Hematopoietic multipotent progenitor cell treated with erythropoietin and hydrocortisone succinate and interleukin-3 and kit ligand, for 15 days (in vitro differentiated cells): ENCODE measurements around the gene NOS3.

Source experiments
- DNase-seq: peaks from one replicate; pipeline ENCODE4 v3.0.0-alpha.2; 2015; ENCODE audit warnings: low spot score

Gene NOS3

DNA sequence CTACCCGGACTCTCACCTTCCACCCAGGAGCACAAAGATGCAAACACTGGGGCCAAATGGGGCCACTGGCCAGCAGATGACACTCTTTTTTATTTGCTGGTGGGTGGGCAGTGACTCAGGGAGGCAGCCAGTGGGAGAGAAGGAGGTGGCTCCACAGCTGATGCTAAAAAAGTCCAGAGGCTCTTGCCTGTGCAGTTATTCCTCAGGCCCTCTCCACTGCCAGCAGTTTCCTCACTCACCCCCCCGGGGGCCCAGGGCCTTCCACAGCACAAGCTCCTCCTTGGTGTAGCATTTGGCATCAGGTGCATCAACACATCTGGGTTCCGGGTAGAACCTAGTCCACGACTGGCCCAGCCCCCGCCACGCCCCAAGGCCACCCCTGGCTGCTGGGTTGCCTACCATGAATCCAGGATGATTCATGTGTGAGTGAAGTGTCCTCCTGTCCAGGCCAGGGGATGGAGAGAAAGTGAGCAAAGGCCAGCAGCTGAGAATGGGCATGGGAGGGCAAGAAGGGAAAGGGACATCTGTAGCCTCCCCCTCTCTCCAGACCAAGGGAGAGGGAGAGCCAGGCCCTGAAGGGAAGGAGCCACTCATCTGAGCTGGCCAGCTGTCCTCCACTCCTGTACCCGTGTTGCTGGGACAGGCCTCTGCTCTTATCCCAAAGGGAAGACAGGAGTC, 11.0 kb upstream of the NOS3 start:
- DNase-seq = no peak

DNA sequence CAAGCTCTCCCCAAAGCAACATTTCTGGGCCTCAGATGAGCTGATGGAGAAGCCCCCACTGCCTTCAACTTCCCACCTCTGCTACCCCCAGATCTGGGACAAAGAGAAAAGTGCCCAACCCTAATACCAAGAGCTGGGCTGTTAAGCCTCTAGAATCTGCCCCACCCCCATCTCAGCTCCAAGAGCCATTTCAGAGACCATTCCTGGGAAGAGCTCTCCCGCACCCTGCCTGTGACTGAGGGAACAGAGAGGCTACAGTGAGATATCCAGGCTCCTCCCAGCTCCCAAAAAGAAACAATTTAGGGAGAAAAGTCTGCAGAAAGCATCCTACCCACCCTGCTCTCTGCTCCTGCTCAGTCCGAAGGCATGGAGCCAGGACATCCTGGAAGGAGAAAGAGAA, 10.2 kb upstream of the NOS3 start:
- DNase-seq = no peak

DNA sequence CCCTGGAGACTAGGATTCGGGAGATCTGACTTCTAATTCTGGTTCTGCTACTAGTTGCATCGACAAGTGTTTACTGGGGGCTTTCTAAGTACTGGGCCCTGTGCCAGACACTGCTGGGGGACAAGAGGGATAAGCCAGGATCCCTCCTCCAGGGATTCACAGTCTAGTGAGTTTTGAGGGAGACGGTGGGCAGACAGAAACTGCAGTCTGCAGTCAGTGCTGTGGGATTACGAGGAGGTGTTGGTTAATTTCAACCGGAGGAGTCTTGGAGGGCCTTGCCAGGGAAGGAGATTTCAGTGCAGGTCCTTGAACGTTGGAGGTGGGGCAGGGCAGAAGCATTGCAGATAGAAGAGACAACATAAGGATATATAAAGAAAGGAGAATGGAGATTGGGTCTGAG, 9.2 kb upstream of the NOS3 start:
- no peak for DNase-seq

DNA sequence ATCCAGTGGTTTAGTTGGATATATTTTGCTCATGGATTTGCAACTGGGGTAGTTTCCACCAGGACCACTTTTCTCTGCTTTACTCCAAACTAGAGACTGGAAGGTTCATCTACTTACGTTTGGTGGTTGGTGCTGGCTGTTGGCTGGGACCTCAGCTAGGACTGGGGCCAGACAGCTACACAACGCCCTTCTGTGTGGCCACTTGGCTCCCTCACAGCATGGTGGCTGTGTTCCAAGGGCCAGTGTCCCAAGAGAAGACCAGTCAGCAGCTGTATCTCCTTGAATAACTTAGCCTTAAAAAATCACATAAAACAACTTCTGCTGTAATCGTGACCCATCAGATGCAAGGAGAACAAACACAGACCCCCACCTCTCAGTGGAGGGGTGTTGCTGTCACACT, 8.5 kb upstream of the NOS3 start:
- DNase-seq = no peak

DNA sequence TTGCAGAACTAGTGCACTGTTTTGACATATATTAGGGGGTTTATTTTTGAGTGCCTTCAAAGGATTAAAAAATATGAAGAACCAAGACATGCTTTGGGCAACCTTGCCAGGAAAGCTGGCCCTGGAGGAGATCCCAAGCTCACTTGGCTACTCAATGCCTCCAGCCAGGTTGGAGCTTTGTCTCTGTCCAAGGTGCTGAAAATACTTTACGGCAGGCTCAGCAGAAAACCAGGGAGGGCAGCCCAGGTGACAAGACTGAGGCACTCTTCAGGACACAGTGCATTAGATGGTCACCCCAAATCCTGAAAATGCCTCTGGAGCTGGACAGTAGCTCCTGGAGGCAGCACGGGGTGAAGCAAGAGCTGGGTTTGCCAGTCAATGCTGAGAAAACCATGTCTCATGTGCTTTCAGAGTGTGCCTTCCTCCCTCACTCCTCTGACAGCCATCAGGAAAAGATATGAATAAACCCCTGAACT, 6.9 kb upstream of the NOS3 start:
- DNase-seq = peak; percentile 52

DNA sequence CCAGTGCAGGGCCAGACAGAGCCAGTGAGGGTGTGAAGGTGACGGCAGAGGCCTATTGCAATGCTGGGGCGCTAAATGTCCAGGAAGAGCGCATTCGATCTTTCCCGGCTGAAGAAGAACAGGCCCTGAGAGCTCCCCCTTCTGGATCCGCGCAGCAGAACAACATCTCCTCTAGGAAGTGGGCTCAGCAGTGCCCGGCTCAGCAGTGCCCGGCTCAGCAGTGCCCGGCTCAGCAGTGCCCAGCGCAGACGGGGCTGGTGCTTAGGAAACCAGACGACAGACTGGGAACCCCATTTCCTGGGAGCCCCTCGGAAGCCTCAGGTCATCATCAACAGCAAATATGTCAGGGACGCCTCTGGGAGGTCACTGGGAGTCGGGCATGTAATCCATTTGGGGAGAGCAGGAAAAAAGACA, 4.7 kb upstream of the NOS3 start:
- DNase-seq = peak; percentile 66

DNA sequence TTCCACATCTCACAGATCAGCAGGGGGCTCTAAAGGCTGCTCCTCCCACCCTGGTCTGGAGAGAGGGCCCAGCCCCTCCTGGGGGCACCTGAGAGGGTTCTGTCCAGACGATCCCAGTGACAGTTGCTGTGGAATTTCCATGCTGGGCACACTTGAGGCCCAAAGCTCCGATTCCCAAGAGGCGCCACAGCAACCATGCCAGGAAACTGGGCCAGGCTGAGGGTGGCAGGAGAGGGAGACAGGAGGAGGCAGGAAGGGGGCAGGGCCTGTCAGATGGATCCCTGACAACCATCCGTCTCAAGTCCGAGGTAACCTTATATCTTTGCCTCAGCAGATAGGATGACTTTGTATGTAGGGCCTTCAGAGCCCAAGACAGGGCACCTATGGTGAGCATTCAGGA, 4.3 kb upstream of the NOS3 start:
- no peak for DNase-seq

DNA sequence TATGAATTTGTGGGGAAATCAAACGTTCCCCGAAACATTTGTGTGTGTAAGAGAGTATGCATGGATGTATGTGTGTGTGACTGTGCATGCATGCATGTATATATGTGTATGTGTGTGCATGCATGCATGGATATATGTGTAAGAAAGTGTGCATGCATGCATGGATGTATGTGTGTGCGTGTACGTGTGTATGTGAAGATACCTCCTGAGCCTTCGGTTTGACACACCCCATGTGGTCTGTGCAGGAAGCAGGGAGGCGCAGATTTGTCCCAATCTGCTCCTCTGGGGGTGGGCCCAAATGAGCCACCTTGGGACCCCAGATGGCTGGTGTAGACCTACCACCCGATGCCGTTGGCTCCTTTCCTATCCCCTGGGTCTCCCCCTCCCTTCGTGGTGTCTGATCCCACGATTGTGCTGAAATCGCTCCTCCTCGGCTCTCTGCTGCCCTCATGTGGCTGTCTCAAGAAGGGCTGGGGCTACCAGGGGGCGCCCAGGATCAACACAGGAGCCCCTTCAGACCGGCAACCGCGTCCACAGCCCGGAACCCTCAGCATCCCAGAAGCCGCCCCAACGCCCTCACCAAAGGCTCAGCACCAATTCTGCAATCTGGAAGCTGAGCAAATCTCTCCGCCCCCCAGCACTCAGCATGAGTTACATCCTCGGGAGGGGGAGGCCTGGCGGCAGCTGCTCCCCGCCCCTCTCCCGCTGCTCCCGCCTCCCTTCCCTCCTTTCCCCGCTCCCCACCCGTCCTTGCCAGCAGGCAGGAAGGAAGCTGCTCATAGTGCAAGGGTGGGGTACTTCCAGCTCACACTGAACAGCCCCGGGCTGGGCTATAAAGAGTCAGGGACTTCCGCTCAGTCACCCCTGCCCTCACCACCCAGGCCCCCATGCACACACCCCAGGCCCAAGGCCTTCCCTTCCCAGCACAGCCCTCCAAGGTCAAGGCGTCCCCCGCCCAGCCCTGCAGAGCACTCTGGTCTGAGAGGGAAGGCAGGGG, 2.3 kb upstream of the NOS3 start:
- peak; percentile 65 for DNase-seq

DNA sequence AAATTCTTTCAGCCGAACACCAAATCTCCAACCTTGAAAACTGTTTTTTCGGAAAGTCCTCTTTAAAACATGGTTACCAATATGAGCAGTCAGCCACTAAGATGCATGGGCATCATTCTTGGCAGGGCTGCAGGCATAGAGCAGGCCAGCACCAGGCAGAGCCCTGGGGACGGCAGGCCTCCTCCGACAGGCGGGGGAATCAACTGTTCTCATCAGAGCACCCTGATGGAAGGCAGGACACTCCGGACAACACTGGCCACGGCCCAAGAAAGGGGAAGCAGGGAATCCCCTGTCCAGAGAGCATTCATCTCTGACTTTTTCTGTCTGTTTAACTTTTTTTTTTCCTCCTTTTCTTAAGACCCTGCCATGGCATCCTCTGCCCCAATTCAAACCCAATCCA, 1.4 kb upstream of the NOS3 start:
- no peak for DNase-seq

DNA sequence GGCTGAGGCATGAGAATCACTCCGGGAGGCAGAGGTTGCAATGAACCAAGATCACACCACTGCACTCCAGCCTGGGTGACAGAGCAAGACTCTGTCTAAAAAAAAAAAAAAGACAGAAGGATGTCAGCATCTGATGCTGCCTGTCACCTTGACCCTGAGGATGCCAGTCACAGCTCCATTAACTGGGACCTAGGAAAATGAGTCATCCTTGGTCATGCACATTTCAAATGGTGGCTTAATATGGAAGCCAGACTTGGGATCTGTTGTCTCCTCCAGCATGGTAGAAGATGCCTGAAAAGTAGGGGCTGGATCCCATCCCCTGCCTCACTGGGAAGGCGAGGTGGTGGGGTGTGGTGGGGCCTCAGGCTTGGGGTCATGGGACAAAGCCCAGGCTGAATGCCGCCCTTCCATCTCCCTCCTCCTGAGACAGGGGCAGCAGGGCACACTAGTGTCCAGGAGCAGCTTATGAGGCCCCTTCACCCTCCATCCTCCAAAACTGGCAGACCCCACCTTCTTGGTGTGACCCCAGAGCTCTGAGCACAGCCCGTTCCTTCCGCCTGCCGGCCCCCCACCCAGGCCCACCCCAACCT, 1.3 kb downstream of the NOS3 start:
- DNase-seq = no peak

DNA sequence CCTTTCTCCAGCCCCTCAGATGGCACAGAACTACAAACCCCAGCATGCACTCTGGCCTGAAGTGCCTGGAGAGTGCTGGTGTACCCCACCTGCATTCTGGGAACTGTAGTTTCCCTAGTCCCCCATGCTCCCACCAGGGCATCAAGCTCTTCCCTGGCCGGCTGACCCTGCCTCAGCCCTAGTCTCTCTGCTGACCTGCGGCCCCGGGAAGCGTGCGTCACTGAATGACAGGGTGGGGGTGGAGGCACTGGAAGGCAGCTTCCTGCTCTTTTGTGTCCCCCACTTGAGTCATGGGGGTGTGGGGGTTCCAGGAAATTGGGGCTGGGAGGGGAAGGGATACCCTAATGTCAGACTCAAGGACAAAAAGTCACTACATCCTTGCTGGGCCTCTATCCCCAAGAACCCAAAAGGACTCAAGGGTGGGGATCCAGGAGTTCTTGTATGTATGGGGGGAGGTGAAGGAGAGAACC, 2.1 kb downstream of the NOS3 start:
- no peak for DNase-seq

DNA sequence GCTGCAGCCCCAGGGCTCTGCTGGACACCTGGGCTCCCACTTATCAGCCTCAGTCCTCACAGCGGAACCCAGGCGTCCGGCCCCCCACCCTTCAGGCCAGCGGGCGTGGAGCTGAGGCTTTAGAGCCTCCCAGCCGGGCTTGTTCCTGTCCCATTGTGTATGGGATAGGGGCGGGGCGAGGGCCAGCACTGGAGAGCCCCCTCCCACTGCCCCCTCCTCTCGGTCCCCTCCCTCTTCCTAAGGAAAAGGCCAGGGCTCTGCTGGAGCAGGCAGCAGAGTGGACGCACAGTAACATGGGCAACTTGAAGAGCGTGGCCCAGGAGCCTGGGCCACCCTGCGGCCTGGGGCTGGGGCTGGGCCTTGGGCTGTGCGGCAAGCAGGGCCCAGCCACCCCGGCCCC, 2.7 kb downstream of the NOS3 start:
- DNase-seq = no peak

DNA sequence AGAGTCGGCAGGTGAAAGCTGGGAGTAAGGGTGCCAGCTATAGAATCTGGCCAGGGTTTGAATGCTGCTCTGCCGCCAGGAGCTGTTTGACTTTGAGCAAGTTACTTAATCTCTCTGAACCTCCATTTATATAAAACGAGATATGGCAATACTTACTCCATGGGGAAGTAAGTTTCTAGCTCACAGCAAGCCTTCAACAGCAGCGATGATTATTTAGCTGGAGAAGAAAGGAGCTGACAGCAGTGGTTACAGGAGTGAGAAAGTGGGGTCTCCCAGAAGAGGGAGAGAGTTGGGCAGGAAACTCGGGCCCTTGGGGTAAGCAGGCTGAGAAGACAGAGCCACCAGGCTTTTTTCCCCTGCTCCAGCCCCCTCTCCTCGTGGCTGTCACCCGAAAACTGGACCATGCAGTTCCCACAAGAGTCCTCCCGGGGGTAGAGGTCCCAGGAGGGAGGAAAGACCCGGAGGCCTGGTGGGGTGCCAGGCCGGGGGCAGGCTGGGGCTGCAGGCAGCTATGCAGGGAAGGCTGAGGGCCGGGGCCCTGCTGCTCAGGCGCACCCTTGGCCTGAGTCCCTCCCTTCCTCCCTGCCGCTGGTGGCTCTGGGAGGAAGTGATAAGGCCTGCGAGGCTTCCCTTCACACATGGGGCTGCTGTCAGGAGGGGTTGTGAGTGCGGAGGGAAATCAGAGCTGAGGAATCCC, 3.5 kb downstream of the NOS3 start:
- DNase-seq = peak; percentile 67

DNA sequence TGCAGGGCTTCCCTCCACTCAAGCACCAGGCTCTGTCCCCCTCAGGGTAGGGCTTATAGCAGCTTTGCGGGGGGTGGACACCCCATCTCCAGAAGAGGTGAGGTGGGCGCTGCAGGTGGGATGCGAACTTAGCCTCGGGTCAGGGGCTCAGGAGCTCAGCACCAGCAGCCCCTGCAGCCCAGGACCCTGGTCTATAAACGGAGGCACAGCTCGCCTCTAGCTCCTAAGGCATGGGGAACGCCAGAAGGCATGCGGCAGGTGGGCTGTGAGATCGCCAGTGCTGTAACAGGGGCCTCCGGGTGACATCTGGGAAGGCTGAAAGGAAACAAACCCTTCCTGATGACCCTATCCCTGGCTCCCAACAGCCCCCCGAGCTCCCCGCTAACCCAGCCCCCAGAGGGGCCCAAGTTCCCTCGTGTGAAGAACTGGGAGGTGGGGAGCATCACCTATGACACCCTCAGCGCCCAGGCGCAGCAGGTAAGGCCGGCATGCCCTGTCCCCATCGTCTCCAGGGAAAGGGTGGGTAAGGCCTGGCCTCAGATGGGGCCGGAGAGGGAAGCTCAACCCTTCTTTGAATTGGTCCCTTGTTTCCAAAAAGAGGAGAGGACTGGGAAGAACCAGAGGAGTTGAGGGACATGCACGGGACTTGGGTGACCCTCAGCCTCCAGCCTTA, 4.2 kb downstream of the NOS3 start:
- no peak for DNase-seq

DNA sequence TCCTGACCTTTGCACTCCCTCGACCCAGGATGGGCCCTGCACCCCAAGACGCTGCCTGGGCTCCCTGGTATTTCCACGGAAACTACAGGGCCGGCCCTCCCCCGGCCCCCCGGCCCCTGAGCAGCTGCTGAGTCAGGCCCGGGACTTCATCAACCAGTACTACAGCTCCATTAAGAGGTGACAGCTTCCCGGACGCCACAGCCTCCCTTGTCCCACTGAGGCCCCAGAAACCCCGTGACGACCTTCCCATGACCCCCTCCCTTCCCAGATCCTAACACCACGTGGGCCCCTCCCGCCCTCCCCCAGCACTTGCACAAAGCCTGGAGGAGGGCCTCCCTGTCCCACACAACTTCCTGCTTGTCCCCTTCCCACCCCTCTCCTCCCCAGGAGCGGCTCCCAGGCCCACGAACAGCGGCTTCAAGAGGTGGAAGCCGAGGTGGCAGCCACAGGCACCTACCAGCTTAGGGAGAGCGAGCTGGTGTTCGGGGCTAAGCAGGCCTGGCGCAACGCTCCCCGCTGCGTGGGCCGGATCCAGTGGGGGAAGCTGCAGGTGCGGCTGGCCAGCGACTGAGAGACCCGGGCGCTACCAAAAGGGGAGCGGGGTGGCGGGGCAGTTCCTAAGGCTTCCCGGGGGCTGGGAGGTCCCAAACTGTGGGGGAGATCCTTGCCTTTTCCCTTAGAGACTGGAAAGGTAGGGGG, 5.7 kb downstream of the NOS3 start:
- DNase-seq = no peak

DNA sequence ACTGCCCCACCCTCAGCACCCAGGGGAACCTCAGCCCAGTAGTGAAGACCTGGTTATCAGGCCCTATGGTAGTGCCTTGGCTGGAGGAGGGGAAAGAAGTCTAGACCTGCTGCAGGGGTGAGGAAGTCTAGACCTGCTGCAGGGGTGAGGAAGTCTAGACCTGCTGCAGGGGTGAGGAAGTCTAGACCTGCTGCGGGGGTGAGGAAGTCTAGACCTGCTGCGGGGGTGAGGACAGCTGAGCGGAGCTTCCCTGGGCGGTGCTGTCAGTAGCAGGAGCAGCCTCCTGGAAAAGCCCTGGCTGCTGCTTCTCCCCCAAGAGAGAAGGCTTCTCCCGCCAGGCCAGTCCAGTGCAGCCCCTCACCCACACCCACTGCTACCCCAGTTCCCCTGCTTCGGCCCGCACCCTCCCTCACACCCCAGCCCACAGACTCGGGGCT, 6.3 kb downstream of the NOS3 start:
- no peak for DNase-seq

DNA sequence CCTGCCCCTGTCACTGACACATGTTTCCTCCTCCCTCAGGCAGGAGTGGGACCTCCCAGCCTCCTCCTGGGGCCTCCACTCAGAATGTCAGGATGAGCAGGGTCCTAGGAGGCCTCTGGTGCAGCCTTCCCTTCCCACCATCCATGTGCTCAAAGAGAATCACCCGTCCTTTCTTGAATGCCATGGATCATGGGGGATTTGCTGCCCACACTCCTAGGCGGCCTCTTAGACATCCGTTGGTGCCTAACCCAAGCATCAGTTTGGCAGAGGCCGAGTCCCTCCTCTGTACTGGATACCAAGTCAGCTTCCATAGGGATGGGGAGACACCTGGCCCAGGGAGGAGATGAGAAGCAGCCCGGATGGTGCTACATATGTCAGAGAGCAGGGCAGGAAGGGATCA, 7.0 kb downstream of the NOS3 start:
- no peak for DNase-seq

DNA sequence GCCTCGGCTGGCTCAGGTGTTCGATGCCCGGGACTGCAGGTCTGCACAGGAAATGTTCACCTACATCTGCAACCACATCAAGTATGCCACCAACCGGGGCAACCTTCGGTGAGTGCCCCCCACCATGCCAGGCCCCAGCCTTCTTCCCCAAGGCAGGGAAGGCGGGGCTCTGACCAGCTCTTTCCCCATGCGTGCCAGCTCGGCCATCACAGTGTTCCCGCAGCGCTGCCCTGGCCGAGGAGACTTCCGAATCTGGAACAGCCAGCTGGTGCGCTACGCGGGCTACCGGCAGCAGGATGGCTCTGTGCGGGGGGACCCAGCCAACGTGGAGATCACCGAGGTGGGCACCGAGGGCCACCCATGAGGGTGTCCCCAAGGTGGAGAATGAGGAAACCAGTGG, 7.5 kb downstream of the NOS3 start:
- DNase-seq = no peak

DNA sequence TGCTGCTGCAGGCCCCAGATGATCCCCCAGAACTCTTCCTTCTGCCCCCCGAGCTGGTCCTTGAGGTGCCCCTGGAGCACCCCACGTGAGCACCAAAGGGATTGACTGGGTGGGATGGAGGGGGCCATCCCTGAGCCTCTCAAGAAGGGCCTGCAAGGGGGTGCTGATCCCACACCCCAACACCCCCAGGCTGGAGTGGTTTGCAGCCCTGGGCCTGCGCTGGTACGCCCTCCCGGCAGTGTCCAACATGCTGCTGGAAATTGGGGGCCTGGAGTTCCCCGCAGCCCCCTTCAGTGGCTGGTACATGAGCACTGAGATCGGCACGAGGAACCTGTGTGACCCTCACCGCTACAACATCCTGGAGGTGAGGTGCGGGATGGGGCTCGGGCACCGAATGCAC, 8.2 kb downstream of the NOS3 start:
- no peak for DNase-seq

DNA sequence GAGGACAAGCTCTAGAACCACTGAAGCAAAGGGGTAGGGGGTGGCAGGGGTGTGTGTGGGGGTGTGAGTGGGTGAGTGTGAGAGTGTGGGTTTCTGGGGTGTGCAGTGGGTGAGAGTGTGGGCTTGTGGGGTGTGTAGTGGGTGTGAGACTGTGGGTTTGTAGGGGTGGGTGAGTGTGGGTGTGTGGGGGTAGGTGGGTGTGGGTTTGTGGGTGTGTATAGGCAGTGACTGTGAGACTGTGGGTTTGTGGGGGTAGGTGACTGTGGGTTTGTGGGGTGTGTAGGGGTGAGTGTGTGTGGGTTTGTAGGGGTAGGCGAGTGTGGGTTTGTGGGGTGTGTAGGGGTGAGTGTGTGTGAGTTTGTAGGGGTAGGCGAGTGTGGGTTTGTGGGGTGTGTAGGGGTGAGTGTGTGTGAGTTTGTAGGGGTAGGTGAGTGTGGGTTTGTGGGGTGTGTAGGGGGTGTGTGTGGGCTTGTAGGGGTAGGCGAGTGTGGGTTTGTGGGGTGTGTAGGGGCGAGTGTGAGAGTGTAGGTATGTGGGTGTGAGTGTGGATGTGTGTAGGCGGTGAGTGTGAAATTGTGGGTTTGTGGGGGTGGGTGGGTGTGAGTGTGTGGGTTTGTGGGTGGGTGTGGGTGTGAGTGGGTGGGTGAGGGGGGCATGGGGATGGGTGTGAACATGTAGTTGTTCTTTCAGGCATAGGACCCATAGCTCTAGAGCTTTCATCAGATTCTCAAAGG, 8.8 kb downstream of the NOS3 start:
- DNase-seq = no peak
